Activated CD8-positive, alpha-beta memory T cell treated with anti-CD3 and anti-CD28 coated beads for 36 hours (primary cell): ENCODE results near the gene PPP1R13B. TPM values are rescaled to one million over a fixed set of nuclear protein-coding genes. Genes with fewer than 3 reads are reported as not detected.

Experiments used
- CTCF ChIA-PET: fragments of 350-600 bp; sonication (Branson Sonifier 250); formaldehyde crosslinking; loops from one replicate; lab custom pipeline; 2021; ENCODE audit warnings: antibody characterized with exemption; lab: Charles Lee
- POLR2A ChIA-PET: fragments of 350-600 bp; sonication (Branson Sonifier 250); formaldehyde crosslinking; loops from one replicate; lab custom pipeline; 2021; ENCODE audit warnings: antibody characterized with exemption; lab: Charles Lee
- total RNA-seq, 2 experiments: library from RNA; stranded (reverse); gene quantifications; one replicate each; pipeline ENCODE4 v1.2.3, GENCODE V29; 2021

PPP1R13B gene
- total RNA-seq, 2 experiments from 2014 or later: 12.4 to 12.7 TPM

DNA sequence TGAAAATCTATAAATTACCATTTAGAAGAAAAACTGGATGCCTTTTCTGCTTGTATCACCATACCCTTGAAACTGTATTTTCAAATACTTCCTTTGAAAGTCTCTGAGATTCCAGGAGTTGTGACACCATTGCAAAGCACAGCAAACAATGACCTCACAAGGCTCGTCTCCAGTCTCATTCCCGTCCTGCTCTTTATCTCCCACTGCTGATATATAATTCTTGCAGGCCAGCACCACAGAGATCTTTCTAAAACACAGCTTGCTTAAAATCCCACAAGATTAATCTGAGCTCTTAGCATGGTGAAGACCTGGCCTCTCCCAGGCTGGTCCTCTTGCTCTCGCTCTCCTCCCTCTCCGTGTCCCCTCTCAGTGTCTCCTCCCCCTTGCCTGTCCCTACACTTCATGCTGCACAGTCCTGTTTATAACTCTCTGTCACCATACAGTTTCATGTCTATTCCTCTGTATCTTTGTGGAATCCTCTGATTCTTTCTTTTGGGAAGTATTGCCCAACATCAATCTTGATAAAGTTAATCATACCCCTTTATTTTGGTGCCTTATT lies 80.0 kb downstream of the PPP1R13B start:
- CTCF ChIA-PET: no interaction called here
- POLR2A ChIA-PET: no interaction called here

DNA sequence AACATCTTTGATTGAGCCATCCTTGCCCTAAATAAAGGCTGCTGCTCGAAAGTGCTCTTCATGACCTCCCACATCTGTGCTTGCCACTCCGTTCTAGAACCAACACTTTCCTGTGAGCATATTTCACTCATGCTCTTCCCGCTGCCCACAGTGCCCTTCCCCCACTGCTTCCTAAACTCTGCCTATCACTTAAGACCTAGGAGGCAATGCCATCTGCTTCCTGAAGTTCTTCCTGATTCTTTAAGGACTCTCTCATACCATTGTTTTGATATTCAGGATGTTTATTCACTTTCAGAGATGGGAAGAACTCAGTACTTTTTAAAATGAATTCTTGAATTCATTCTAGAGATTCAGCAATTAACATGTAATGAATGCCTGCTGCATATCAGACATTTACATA lies 81.8 kb downstream of the PPP1R13B start:
- ChIA-PET POLR2A (no interaction called here), CTCF (no interaction called here)

GRCh38 chr14:103763730-103764488 lies 83.5 kb downstream of the PPP1R13B start:
- ChIA-PET POLR2A (interaction anchor here (1.4 kb wide), 1 partner anchor 48 kb away, joined by 3 read pairs; the partner anchor contains the start of genes XRCC3 and ZFYVE21), CTCF (interaction anchor here (0.6 kb wide), 1 partner anchor 185 kb away, joined by 4 read pairs; no protein-coding TSS in a partner anchor)

GRCh38 chr14:103762541-103762940 lies 84.8 kb downstream of the PPP1R13B start:
- ChIA-PET POLR2A (no interaction called here), CTCF (no interaction called here)

- ChIA-PET POLR2A (no interaction called here), CTCF (no interaction called here)
Measured at GRCh38 chr14:103762036-103762435, 85.3 kb downstream of the PPP1R13B start.

DNA sequence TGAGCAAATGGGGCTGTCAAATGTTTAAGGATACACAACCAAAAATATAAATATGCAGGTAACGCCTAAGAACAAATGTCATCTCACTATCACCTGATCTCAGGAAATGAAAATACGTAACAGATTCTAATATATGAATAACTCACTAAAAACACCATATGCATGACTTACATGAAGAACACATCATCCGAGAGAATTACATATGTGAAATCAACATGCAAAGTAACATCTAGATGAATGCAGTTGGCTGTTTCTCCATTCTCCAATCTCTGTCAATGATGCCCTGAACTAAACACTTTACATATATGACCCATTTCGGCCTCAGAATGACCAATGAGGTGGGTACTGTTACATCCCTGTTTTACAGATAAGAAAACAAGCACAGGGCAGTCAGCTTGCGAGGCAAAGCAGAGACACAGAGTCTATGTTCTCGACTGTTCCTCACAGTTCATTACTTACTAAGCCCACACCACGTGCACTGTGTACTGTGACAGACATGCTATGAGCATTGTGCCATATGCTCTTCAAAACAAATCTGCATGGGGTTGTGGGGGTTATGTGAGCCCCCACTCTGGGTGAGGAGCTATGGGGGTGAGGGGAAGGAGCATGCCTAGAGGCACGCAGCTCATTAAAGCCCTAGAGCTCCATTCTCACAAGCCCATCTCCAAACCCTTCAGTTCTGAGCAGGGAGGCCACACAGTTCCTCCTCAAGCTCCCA lies 89.2 kb downstream of the PPP1R13B start:
- ChIA-PET CTCF (interaction anchor here (0.7 kb wide), 1 partner anchor 143 kb away, joined by 3 read pairs; no protein-coding TSS in a partner anchor), POLR2A (no interaction called here)

DNA sequence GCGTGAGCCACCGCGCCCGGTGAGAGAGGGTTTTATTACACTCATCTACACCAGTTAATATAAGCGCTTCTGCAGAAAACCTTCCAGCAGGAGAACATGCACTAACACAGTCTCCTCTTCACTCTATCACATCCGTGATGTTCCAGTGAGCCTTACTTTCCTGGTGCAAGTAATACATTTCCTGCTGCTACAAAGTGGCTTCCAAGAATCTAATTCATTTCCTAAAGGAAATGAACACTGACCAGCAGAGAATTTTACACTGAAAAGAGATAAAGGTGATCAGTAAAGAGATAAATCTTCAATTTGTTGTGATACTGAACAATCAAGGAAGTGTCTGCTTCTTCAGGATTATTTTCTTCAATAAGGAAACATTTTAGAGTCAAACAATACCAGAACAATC lies 92.3 kb downstream of the PPP1R13B start:
- POLR2A ChIA-PET: no interaction called here

DNA sequence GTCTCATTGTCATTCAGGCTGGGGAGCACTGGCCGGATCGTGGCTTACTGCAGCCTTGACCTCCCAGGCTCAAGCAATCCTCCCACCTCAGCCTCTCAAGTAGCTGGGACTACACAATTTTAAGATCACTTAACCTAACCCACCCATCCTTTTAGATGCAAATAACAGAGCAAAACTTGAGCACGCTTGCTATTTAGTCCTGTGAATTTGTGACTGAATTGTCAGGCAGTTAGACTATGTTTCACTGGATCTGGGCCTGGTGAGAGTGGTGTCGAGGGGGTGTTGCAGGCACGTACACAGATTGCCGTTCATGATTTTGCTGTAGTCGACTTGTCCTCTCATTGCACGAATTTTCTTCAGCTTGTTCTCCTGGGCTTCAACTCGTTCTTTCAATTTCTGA lies 93.6 kb downstream of the PPP1R13B start:
- CTCF ChIA-PET: no interaction called here
- POLR2A ChIA-PET: no interaction called here

More for the DNA sequence above, 92.3 kb downstream of the PPP1R13B start:
- CTCF ChIA-PET: no interaction called here

- POLR2A ChIA-PET: no interaction called here
- CTCF ChIA-PET: no interaction called here
Measured at GRCh38 chr14:103749860-103750259, 97.5 kb downstream of the PPP1R13B start.

- ChIA-PET CTCF (no interaction called here), POLR2A (no interaction called here)
Measured at GRCh38 chr14:103749452-103749851, 97.9 kb downstream of the PPP1R13B start.

DNA sequence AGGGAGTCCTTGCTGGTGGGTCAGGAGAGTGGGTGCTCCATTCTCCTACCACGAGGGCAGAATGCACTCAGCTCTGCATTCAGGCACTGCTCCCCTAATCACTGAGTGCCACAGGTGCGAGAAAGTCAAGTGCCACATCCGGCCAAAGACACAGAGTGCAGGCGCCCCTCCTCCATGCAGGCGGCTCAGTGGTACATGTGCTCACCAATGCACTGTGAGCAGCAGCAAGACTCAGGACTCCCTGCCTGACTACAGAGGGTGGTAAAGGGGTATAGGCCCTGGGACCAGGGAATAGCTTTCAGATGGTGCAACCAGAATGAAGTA lies 98.9 kb downstream of the PPP1R13B start:
- ChIA-PET POLR2A (no interaction called here), CTCF (no interaction called here)

- ChIA-PET CTCF (no interaction called here), POLR2A (no interaction called here)
Measured at GRCh38 chr14:103746701-103747100, 100.7 kb downstream of the PPP1R13B start.

- POLR2A ChIA-PET: no interaction called here
Measured at GRCh38 chr14:103745424-103745823, 102.0 kb downstream of the PPP1R13B start.

DNA sequence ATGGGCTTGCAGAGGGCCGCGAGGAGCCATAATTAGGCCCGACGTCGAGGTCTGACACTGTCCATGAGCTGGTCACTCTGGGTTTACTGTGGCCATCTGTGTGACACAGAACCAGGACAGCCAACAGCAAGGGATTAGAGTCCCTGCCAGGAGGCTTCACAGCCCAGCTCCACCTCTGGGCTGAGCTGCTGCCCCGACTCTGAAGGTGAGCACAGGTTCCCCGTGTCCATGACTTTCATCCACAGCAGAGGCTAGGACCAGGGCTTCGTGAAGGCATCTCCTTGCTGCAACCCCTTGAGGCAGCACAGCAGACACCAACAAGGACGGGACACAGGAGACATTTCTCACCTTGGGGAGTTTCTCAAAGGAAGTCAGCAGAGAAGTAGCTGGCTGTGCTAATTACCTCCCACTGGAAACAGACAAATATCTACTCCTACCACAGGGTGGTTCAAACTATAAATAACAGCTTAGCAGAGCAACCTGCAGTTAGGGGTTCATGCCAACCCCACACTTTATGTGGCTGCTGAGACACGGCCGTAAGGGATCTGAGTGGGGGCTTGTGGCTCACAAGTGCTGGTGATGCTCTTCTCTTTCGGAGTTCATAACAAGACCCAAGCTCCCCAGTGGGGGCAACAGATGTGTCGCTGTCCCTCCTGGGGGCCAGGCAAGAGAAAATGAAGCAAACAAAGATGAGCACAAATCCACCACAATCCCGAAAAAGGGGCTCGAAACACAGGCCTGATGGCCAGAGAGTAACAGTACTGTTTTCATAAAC lies 102.6 kb downstream of the PPP1R13B start:
- CTCF ChIA-PET: no interaction called here
- POLR2A ChIA-PET: no interaction called here

More at GRCh38 chr14:103745424-103745823, 102.0 kb downstream of the PPP1R13B start:
- CTCF ChIA-PET: no interaction called here

DNA sequence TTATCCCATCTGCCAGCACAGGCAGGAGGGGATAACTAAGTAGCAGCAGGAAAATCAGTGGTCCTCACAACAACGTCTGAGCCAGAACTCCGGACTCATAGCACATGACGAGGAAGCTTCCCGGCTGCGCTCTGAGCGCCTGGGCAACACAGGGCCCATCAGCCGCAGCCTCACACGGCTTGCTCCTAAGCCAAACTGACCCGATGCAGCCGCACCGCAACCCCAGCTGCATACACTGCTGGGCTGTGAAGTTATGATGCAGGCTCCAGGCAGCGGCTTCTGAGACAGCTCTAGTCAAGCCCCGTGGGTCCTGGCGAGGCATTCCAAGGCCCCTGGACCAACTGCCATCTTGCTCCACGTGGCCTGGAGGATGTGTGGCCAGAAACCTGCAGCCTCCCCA lies 103.7 kb downstream of the PPP1R13B start:
- ChIA-PET CTCF (no interaction called here), POLR2A (no interaction called here)

GRCh38 chr14:103742499-103743255 lies 104.7 kb downstream of the PPP1R13B start:
- ChIA-PET CTCF (no interaction called here), POLR2A (no interaction called here)

DNA sequence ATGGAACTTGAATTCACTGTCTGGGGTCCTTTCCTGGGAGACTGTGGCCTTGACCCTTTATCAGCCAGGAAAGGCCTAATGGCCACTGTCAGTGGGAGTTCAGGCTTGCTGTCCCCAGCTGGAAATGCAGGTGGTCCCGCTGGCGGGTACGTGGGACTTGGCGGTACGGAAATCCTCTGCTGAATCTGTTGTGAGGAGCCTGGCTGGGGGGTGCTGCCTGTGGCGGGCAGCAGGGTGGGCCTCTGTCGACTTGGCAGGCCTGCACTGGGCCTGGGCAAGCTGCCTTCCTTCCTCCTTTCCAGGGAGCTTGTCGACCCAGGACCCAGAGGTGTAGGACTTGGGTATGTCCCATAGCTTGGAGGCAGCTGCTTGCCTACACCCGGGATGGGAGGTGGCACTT lies 105.5 kb downstream of the PPP1R13B start:
- ChIA-PET CTCF (no interaction called here), POLR2A (no interaction called here)

DNA sequence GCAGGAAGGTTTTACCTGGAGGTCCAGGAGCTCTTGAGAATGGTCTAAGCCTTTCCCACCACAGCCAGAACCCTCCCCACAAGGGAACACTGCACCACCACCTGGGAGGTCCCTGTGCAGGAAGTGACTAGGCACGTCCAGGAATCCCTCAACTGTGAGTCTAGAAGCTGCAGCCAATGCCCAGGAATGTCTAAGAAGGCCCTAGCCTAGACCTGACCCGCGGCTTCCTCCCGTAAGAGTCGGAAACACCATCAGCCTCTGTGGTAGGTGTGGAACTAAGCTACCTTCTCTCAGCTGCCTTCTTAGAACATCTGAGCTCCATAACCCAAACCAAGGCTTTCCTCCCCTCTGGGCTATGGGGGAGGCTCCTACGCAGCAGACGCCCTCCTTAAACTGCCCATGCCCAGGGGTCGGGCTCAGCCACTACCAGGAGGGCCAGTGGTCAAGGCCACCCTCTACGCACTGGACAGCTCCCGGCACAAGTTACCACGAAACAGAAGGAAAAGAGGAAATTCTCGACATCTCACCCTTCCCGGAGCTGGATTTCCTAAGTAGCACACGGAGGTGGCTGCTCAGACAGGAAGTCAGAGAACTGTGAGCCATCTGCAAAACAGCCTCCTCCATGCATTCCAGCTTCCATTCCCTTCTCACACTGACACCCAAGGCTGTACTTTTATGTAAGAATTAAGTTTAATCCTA lies 106.2 kb downstream of the PPP1R13B start:
- CTCF ChIA-PET: interaction anchor here (1.2 kb wide), 1 partner anchor 10 kb away, joined by 3 read pairs; no protein-coding TSS in a partner anchor
- POLR2A ChIA-PET: no interaction called here
